ENCODE data around the gene ZNF205. TPM values are rescaled to one million over a fixed set of nuclear protein-coding genes. Genes with fewer than 3 reads are reported as not detected.

ZNF205 gene
- total RNA-seq, 1 donor from 2014 or later, result 15.4 TPM

GRCh38 chr16:3099732-3100499, 12.5 kb upstream of the ZNF205 start:
- Mint-ChIP-seq H3K4me1 (ENCODE audit: low read depth, unreplicated experiment) (peaks cover 5% of the 10 kb centered on the region), H3K4me3 (ENCODE audit: unreplicated experiment) (peak overlapping the region; percentile 60), H3K36me3 (ENCODE audit: low read depth, unreplicated experiment) (no peaks in the 10 kb centered on the region), H3K9me3 (ENCODE audit: unreplicated experiment) (peaks cover 5% of the 10 kb centered on the region), H3K27me3 (ENCODE audit: low read depth, unreplicated experiment) (peaks cover 22% of the 10 kb centered on the region), H3K27ac (ENCODE audit: unreplicated experiment) (no peak overlapping the region)
- Histone ChIP-seq H3K36me3 (ENCODE audit: insufficient read depth, low read length) (no peaks in the 10 kb centered on the region), H3K79me2 (ENCODE audit: insufficient read depth, low read length) (no peaks in the 10 kb centered on the region), H4K20me1 (ENCODE audit: insufficient read depth, low read length) (no peaks in the 10 kb centered on the region), H3K27me3 (ENCODE audit: insufficient read depth, low read length) (peaks cover 14% of the 10 kb centered on the region), H3K9me3 (ENCODE audit: insufficient read depth, low read depth, low read length) (no peaks in the 10 kb centered on the region), H2AFZ (ENCODE audit: low read depth, low read length) (peak overlapping the region; percentile 73), H3K4me3 (ENCODE audit: insufficient read depth, low read depth, low read length) (no peak overlapping the region), H3K27ac (ENCODE audit: low read depth, low read length) (no peak overlapping the region), H3K4me2 (ENCODE audit: low read length) (peak overlapping the region; percentile 76), H3K9ac (ENCODE audit: low read length) (no peak overlapping the region), H3K4me1 (ENCODE audit: insufficient read depth, low read length) (peaks cover 6% of the 10 kb centered on the region)
- FAIRE-seq (no peak), DNase-seq (ENCODE audit: low read depth) (peak; percentile 44)
- TF ChIP-seq CTCF (IDR thresholded peaks at IDR 0.05; ENCODE audit: insufficient read depth, low read depth, low read length) (no peak), EZH2 (IDR thresholded peaks at IDR 0.05; ENCODE audit: insufficient read depth, low read length) (no peak)

- Histone ChIP-seq H3K9ac (ENCODE audit: low read length) (no peak overlapping the region), H2AFZ (ENCODE audit: low read depth, low read length) (no peak overlapping the region), H3K4me3 (ENCODE audit: insufficient read depth, low read depth, low read length) (no peak overlapping the region), H3K9me3 (ENCODE audit: insufficient read depth, low read depth, low read length) (no peaks in the 10 kb centered on the region), H3K79me2 (ENCODE audit: insufficient read depth, low read length) (no peaks in the 10 kb centered on the region), H3K27ac (ENCODE audit: low read depth, low read length) (no peak overlapping the region), H3K4me2 (ENCODE audit: low read length) (no peak overlapping the region), H4K20me1 (ENCODE audit: insufficient read depth, low read length) (no peaks in the 10 kb centered on the region), H3K27me3 (ENCODE audit: insufficient read depth, low read length) (peaks cover 14% of the 10 kb centered on the region), H3K4me1 (ENCODE audit: insufficient read depth, low read length) (peaks cover 6% of the 10 kb centered on the region), H3K36me3 (ENCODE audit: insufficient read depth, low read length) (no peaks in the 10 kb centered on the region)
- H3K9me3 Mint-ChIP-seq (ENCODE audit: unreplicated experiment), result peaks cover 5% of the 10 kb centered on the region
- TF ChIP-seq CTCF (IDR thresholded peaks at IDR 0.05; ENCODE audit: insufficient read depth, low read depth, low read length) (peak; percentile 47), EZH2 (IDR thresholded peaks at IDR 0.05; ENCODE audit: insufficient read depth, low read length) (no peak)
- FAIRE-seq, result no peak
- no peak overlapping the region for H3K27ac Mint-ChIP-seq (ENCODE audit: unreplicated experiment)
- H3K36me3 Mint-ChIP-seq (ENCODE audit: low read depth, unreplicated experiment), result no peaks in the 10 kb centered on the region
- no peak for DNase-seq (ENCODE audit: low read depth)
- peaks cover 5% of the 10 kb centered on the region for H3K4me1 Mint-ChIP-seq (ENCODE audit: low read depth, unreplicated experiment)
- peaks cover 22% of the 10 kb centered on the region for H3K27me3 Mint-ChIP-seq (ENCODE audit: low read depth, unreplicated experiment)
- no peak overlapping the region for H3K4me3 Mint-ChIP-seq (ENCODE audit: unreplicated experiment)
Measured at GRCh38 chr16:3101018-3101840, 11.2 kb upstream of the ZNF205 start.
